ENCODE data around the gene MEGF6. TPM values are rescaled to one million over a fixed set of nuclear protein-coding genes. Genes with fewer than 3 reads are reported as not detected.

The MEGF6 gene
- total and polyA plus RNA-seq, 2 of the 8 experiments (the other 6 are each of a cell fraction or from before 2014, with no cell fraction given) = 4.1 to 14.8 TPM

DNA sequence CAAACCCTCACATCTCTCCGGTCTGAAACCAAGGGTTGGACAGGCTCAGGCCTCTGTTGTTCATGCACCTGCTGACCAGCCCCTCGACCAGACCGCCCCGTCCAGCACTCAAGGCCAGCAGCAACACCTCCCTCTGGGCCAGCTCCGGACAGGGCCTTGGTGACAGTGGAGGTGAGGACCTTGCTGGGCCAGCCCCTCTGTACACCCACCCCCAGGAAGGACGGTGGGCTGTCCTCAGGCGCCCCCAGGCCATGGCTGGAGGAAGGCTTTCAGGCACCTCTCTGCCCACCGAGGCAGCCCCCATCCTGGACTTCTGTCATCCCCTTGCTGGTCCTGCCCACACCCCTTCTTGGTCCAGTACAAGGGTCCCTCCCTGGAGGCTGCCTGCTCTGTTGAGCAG, 48.6 kb downstream of the MEGF6 start:
- H4K5ac ChIP-seq (ENCODE audit: insufficient read length, low read depth, low read length) = no peak overlapping the region
- ChIA-PET POLR2A (ENCODE audit: partially characterized antibody) (no interaction called here), CTCF (ENCODE audit: partially characterized antibody) (interaction anchor here (1.0 to 7.2 kb wide), 5 partner anchors 10 to 110 kb away, joined by 3 to 148 read pairs (median 18); no protein-coding TSS in a partner anchor)
- no peak overlapping the region for H3K23ac ChIP-seq (ENCODE audit: insufficient read length)
- DNase-seq (ENCODE audit: low read depth in 1 of 2, low spot score in 2 of 2) (no peak), FAIRE-seq (no peak)
- H3K4me3 ChIP-seq (ENCODE audit: extremely low read depth in 1 of 4, insufficient read depth in 2 of 4, low read depth in 3 of 4, low read length in 4 of 4) = no peak overlapping the region
- H3K14ac ChIP-seq (ENCODE audit: insufficient read length) = no peak overlapping the region
- H2AK5ac ChIP-seq (ENCODE audit: low read depth, low read length) = no peak overlapping the region
- H3K4ac ChIP-seq (replicated peaks; ENCODE audit: insufficient read length, low read depth, low read length) = no peak overlapping the region
- H2BK12ac ChIP-seq (ENCODE audit: low read depth, low read length) = no peak overlapping the region
- no peak overlapping the region for H2BK120ac ChIP-seq (replicated peaks; ENCODE audit: low read depth, low read length)
- TF ChIP-seq HDAC2 (IDR thresholded peaks at IDR 0.05; ENCODE audit: borderline replicate concordance in 1 of 2, low read depth in 2 of 2, low read length in 2 of 2) = no peak
- TF ChIP-seq, protein P1, sequence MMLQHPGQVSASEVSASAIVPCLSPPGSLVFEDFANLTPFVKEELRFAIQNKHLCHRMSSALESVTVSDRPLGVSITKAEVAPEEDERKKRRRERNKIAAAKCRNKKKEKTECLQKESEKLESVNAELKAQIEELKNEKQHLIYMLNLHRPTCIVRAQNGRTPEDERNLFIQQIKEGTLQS (IDR thresholded peaks at IDR 0.05; ENCODE audit: insufficient read depth, low read depth, low read length) = no peak
- no peak for TF ChIP-seq BCL11A (IDR thresholded peaks at IDR 0.05; ENCODE audit: low read depth in 2 of 2, low read length in 2 of 2)
- TF ChIP-seq RBBP5 (IDR thresholded peaks at IDR 0.05; ENCODE audit: borderline replicate concordance, low read depth, low read length) = no peak
- no peak for TF ChIP-seq EZH2 (IDR thresholded peaks at IDR 0.05; ENCODE audit: low read depth, low read length, severe bottlenecking)
- no peaks in the 10 kb centered on the region; the same call in 1 of the 2 replicates for H3K79me1 ChIP-seq (ENCODE audit: low read depth, low read length)
- H3K9me3 ChIP-seq (ENCODE audit: insufficient read depth in 2 of 2, low read depth in 1 of 2, low read length in 1 of 2) = no peaks in the 10 kb centered on the region
- peaks cover 0 to 4% of the 10 kb centered on the region in 2 experiments for H4K20me1 ChIP-seq (replicated peaks in 1 of 2; ENCODE audit: control insufficient read depth in 1 of 2, insufficient read depth in 2 of 2, low read length in 2 of 2)
- WGBS, 2 experiments (ENCODE audit: extremely low coverage in 1 of 2, insufficient coverage in 1 of 2, insufficient read length in 1 of 2, insufficient replicate concordance in 2 of 2, low coverage in 1 of 2, low lambda C conversion rate in 2 of 2, missing lambda C conversion rate in 1 of 2) = 93% methylated on average over 8 of the region's 8 CpGs; no CpG with 5 or more reads in 1 of the 2 experiments
- no peaks in the 10 kb centered on the region for H3K36me3 ChIP-seq (ENCODE audit: control insufficient read depth in 2 of 4, insufficient read depth in 4 of 4, low read length in 3 of 4)
- no peak overlapping the region for H2BK15ac ChIP-seq (ENCODE audit: low read length)
- H2AFZ ChIP-seq (ENCODE audit: low read length) = no peak overlapping the region
- H4K8ac ChIP-seq (ENCODE audit: extremely low read depth, insufficient read depth, low read length) = no peak overlapping the region
- no peak overlapping the region for H3K9ac ChIP-seq (replicated peaks in 1 of 4; ENCODE audit: extremely low read depth in 1 of 4, low read depth in 3 of 4, low read length in 3 of 4)
- no peak overlapping the region for H3K4me2 ChIP-seq (ENCODE audit: insufficient read depth in 1 of 2, low read depth in 2 of 2, low read length in 2 of 2)
- H3K56ac ChIP-seq (replicated peaks; ENCODE audit: insufficient read length, low read depth, low read length) = no peak overlapping the region
- no peaks in the 10 kb centered on the region for H3K23me2 ChIP-seq (ENCODE audit: low read depth, low read length)
- H2BK20ac ChIP-seq (ENCODE audit: low read length) = no peak overlapping the region
- H3K79me2 ChIP-seq (ENCODE audit: control insufficient read depth in 1 of 2, insufficient read depth in 2 of 2, low read length in 2 of 2) = no peaks in the 10 kb centered on the region
- H3K27ac ChIP-seq (ENCODE audit: low read depth, low read length) = no peak overlapping the region
- H2BK5ac ChIP-seq (ENCODE audit: low read depth, low read length) = no peak overlapping the region
- H3K4me1 ChIP-seq (replicated peaks in 1 of 4; ENCODE audit: control insufficient read depth in 3 of 4, insufficient read depth in 4 of 4, low read length in 3 of 4) = no peaks in the 10 kb centered on the region
- no peak overlapping the region for H4K91ac ChIP-seq (replicated peaks; ENCODE audit: insufficient read length, low read length)
- H3K18ac ChIP-seq (ENCODE audit: extremely low read depth, low read length) = no peak overlapping the region
- no peaks in the 10 kb centered on the region for H3K27me3 ChIP-seq (replicated peaks in 1 of 4; ENCODE audit: control insufficient read depth in 3 of 4, extremely low read depth in 1 of 4, insufficient read depth in 3 of 4, low read length in 3 of 4)

All from H1 (cell line).